NCI-H2196 (cell line): ENCODE data around the gene ST6GAL1.
"Not testable (repeated sequence)": the region's sequence is repeated elsewhere in the genome, so short reads cannot be mapped to it uniquely, and the experiment has no call there.

Experiments
- DNase-seq: peaks from one replicate; lab custom pipeline; 2025; ENCODE audit not compliant: unreplicated experiment; lab: John Stamatoyannopoulos, UW

The ST6GAL1 gene

GRCh38 chr3:187017511-187018230 is 87.3 kb downstream of the ST6GAL1 start:
- DNase-seq = no peak

- no peak for DNase-seq
Observed at GRCh38 chr3:187019542-187020072, 89.3 kb downstream of the ST6GAL1 start.

GRCh38 chr3:187020376-187020775 is 90.0 kb downstream of the ST6GAL1 start:
- DNase-seq = no peak

- no peak for DNase-seq
Observed at GRCh38 chr3:187021748-187022402, 91.5 kb downstream of the ST6GAL1 start.

GRCh38 chr3:187022403-187023029 is 92.2 kb downstream of the ST6GAL1 start:
- DNase-seq = no peak

- not testable (repeated sequence) for DNase-seq
Observed at GRCh38 chr3:187023340-187023739, 93.0 kb downstream of the ST6GAL1 start.

- no peak for DNase-seq
Observed at GRCh38 chr3:187024536-187025226, 94.4 kb downstream of the ST6GAL1 start.

GRCh38 chr3:187025254-187025655 is 94.9 kb downstream of the ST6GAL1 start:
- DNase-seq = no peak

- no peak for DNase-seq
Observed at GRCh38 chr3:187025656-187026316, 95.5 kb downstream of the ST6GAL1 start.

GRCh38 chr3:187026317-187026670 is 96.0 kb downstream of the ST6GAL1 start:
- DNase-seq = no peak

- no peak for DNase-seq
Observed at GRCh38 chr3:187027531-187028278, 97.4 kb downstream of the ST6GAL1 start.

GRCh38 chr3:187031934-187032333 is 101.6 kb downstream of the ST6GAL1 start:
- no peak for DNase-seq

- no peak for DNase-seq
Observed at GRCh38 chr3:187036394-187036793, 106.1 kb downstream of the ST6GAL1 start.

- no peak for DNase-seq
Observed at GRCh38 chr3:187039100-187039722, 108.9 kb downstream of the ST6GAL1 start.

GRCh38 chr3:187039723-187040414 is 109.5 kb downstream of the ST6GAL1 start:
- DNase-seq = no peak

- no peak for DNase-seq
Observed at GRCh38 chr3:187040516-187041361, 110.4 kb downstream of the ST6GAL1 start.

- no peak for DNase-seq
Observed at GRCh38 chr3:187041362-187042307, 111.3 kb downstream of the ST6GAL1 start.
